Ishikawa (cell line): ENCODE data around the gene SYMPK.
A peak's percentile ranks its signal among the peaks of the same experiment; 100 is the strongest.

Experiments used
- EP300 ChIP-seq: IDR thresholded peaks from 2 replicates; pipeline ENCODE4 v1.6.1; 2012; ENCODE audit warnings: borderline replicate concordance
- FOXM1 ChIP-seq: IDR thresholded peaks from 2 replicates; pipeline ENCODE4 v1.6.1; 2012; ENCODE audit warnings: low read depth, borderline replicate concordance
- NFIC ChIP-seq: IDR thresholded peaks from 2 replicates; pipeline ENCODE4 v1.6.1; 2012
- RAD21 ChIP-seq: IDR thresholded peaks from 2 replicates; pipeline ENCODE4 v1.6.1; 2012; ENCODE audit warnings: low read depth
- TAF1 ChIP-seq: IDR thresholded peaks from 2 replicates; pipeline ENCODE4 v1.6.1; 2012; ENCODE audit warnings: low read depth, mild to moderate bottlenecking
- TF ChIP-seq, protein P1 (sequence below): IDR thresholded peaks from 2 replicates; pipeline ENCODE4 v1.6.1; 2012
- TF ChIP-seq, protein P2 (sequence below): IDR thresholded peaks from 2 replicates; pipeline ENCODE4 v1.6.1; 2012; ENCODE audit warnings: low read depth, mild to moderate bottlenecking

DNA sequence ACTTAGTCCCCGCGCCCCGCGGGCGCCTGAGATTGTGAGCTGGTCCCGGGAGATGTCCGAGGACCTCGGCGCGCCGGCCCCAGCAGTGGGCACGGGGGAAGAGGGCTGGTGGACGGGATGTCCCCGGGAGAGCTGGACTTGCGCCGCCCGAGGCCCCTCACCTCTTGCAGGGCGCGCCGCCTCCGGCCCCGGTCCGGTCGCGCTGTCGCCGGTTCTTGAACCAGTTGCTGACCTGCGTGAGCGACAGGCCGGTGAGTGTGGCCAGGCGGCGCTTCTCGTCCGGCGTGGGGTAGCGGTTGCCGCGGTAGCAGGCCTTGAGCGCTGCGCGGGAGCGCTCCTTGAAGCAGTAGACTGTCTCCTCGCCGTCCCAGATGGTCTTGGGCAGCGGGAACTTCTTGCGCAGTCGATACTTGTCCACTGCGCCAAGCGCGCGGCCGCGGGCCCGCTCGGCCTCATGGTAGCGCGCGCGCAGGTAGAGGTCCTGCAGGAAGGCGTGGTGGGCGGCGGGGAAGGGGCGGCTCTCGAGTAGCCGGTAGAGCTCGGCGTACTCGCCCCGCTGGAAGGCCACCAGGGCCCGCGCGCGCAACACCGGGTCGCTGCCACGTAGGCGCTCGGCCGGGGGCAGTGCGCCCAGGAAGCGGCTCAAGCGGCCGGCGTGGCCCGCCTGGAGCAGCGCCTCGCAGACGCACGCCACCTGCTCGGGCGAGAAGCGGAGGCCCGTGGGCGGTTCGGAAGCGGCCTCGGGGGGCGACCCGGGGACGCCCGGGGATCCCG is 94.9 kb downstream of the SYMPK start:
- TF ChIP-seq TAF1 (peak; percentile 28; the same call in 1 of the 2 replicates), RAD21 (no peak), FOXM1 (no peak), NFIC (peak; percentile 25; the same call in 1 of the 2 replicates), EP300 (no peak)
- TF ChIP-seq, protein P1, sequence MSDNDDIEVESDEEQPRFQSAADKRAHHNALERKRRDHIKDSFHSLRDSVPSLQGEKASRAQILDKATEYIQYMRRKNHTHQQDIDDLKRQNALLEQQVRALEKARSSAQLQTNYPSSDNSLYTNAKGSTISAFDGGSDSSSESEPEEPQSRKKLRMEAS: peak; percentile 53
- TF ChIP-seq, protein P2, sequence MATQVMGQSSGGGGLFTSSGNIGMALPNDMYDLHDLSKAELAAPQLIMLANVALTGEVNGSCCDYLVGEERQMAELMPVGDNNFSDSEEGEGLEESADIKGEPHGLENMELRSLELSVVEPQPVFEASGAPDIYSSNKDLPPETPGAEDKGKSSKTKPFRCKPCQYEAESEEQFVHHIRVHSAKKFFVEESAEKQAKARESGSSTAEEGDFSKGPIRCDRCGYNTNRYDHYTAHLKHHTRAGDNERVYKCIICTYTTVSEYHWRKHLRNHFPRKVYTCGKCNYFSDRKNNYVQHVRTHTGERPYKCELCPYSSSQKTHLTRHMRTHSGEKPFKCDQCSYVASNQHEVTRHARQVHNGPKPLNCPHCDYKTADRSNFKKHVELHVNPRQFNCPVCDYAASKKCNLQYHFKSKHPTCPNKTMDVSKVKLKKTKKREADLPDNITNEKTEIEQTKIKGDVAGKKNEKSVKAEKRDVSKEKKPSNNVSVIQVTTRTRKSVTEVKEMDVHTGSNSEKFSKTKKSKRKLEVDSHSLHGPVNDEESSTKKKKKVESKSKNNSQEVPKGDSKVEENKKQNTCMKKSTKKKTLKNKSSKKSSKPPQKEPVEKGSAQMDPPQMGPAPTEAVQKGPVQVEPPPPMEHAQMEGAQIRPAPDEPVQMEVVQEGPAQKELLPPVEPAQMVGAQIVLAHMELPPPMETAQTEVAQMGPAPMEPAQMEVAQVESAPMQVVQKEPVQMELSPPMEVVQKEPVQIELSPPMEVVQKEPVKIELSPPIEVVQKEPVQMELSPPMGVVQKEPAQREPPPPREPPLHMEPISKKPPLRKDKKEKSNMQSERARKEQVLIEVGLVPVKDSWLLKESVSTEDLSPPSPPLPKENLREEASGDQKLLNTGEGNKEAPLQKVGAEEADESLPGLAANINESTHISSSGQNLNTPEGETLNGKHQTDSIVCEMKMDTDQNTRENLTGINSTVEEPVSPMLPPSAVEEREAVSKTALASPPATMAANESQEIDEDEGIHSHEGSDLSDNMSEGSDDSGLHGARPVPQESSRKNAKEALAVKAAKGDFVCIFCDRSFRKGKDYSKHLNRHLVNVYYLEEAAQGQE: no peak
